Testis (tissue), 2 donors: ENCODE results near the gene DAB1.
"Not testable (repeated sequence)": the region's sequence is repeated elsewhere in the genome, so short reads cannot be mapped to it uniquely, and the experiment has no call there.

ENCODE experiments used
- POLR2A ChIP-seq: fragments of 450-650 bp; IDR thresholded peaks from one replicate; pipeline ENCODE4 v1.6.1; 2017; ENCODE audit warnings: antibody characterized with exemption, mild to moderate bottlenecking, moderate library complexity
- TF ChIP-seq, protein P1 (sequence below), 3 experiments: fragments of 450-650 bp in 2 of 3; fragments of 200-600 bp in 1 of 3; sonication (generic) in 1 of 3; IDR thresholded peaks; one replicate each; pipeline ENCODE4 v1.5.1; 2016 to 2019; ENCODE audit warnings: antibody characterized with exemption in 3 of 3, mild to moderate bottlenecking in 2 of 3, moderate library complexity in 1 of 3

DNA sequence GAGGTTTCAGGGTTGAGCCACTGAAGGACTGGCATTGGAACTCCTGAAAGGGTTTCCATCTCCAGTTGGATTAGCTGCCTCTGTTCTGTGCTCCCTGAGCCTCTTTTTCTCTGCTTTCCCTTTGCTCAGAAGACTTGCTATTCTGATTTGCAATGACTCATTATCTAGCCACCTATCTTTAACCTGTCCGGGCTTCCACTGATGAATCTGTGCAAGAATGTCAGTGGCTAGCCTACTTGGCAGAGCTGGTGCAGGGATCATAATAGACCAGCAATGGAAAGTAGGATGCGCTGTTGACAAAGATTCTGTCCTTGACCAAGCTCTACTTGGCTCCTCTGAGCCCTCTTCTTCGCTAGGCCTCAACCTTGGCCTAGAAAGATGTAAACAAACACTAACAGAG, 336.2 kb downstream of the DAB1 start:
- TF ChIP-seq POLR2A: not testable (repeated sequence)
- TF ChIP-seq, protein P1, sequence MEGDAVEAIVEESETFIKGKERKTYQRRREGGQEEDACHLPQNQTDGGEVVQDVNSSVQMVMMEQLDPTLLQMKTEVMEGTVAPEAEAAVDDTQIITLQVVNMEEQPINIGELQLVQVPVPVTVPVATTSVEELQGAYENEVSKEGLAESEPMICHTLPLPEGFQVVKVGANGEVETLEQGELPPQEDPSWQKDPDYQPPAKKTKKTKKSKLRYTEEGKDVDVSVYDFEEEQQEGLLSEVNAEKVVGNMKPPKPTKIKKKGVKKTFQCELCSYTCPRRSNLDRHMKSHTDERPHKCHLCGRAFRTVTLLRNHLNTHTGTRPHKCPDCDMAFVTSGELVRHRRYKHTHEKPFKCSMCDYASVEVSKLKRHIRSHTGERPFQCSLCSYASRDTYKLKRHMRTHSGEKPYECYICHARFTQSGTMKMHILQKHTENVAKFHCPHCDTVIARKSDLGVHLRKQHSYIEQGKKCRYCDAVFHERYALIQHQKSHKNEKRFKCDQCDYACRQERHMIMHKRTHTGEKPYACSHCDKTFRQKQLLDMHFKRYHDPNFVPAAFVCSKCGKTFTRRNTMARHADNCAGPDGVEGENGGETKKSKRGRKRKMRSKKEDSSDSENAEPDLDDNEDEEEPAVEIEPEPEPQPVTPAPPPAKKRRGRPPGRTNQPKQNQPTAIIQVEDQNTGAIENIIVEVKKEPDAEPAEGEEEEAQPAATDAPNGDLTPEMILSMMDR (IDR thresholded peaks at IDR 0.05): not testable (repeated sequence)
